ENCODE data around the gene LTB. TPM values are rescaled to one million over a fixed set of nuclear protein-coding genes. Genes with fewer than 3 reads are reported as not detected.

LTB gene, protein sequence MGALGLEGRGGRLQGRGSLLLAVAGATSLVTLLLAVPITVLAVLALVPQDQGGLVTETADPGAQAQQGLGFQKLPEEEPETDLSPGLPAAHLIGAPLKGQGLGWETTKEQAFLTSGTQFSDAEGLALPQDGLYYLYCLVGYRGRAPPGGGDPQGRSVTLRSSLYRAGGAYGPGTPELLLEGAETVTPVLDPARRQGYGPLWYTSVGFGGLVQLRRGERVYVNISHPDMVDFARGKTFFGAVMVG
- total RNA-seq (10 to 100 TPM; 10.3 to 13.7 TPM), polyA plus RNA-seq (ENCODE audit: insufficient read length in 6 of 6) (1 to 10 TPM; 1.5 to 3.8 (median 2.8) TPM)
- long read RNA-seq, donor 1, transcript LTB-210 (4 exons, 897 nt), result major isoform, 7 of 8 reads
- long read RNA-seq, donor 1, partial matches to known transcripts, result 0 of 8 reads
- long read RNA-seq, donor 1, other reads (novel, unspliced or antisense), result 0 of 8 reads
- long read RNA-seq, donor 2, partial matches to known transcripts, result 0 of 1 reads
- long read RNA-seq, donor 2, other reads (novel, unspliced or antisense), result 0 of 1 reads
- long read RNA-seq, donor 3, result 0 reads
- long read RNA-seq, donor 4, partial matches to known transcripts, result 0 of 8 reads
- long read RNA-seq, donor 4, other reads (novel, unspliced or antisense), result 3 of 8 reads
- long read RNA-seq, donor 5, transcript LTB-210 (4 exons, 897 nt), result major isoform, 5 of 5 reads
- long read RNA-seq, donor 5, partial matches to known transcripts, result 0 of 5 reads
- long read RNA-seq, donor 5, other reads (novel, unspliced or antisense), result 0 of 5 reads
- long read RNA-seq, donor 6, partial matches to known transcripts, result 0 of 3 reads
- long read RNA-seq, donor 6, other reads (novel, unspliced or antisense), result 0 of 3 reads
- long read RNA-seq, donor 7, partial matches to known transcripts, result 0 of 1 reads
- long read RNA-seq, donor 7, other reads (novel, unspliced or antisense), result 0 of 1 reads
- long read RNA-seq, donor 8, partial matches to known transcripts, result 0 of 2 reads
- long read RNA-seq, donor 8, other reads (novel, unspliced or antisense), result 0 of 2 reads
- long read RNA-seq, donor 9, result 0 reads
- long read RNA-seq, donor 10, transcript LTB-210 (4 exons, 897 nt), result major isoform, 12 of 20 reads
- long read RNA-seq, donor 10, partial matches to known transcripts, result 2 of 20 reads
- long read RNA-seq, donor 10, other reads (novel, unspliced or antisense), result 3 of 20 reads
- long read RNA-seq, donor 11, partial matches to known transcripts, result 14 of 15 reads
- long read RNA-seq, donor 11, other reads (novel, unspliced or antisense), result 0 of 15 reads
- long read RNA-seq, donor 12, partial matches to known transcripts, result 0 of 5 reads
- long read RNA-seq, donor 12, other reads (novel, unspliced or antisense), result 0 of 5 reads

DNA sequence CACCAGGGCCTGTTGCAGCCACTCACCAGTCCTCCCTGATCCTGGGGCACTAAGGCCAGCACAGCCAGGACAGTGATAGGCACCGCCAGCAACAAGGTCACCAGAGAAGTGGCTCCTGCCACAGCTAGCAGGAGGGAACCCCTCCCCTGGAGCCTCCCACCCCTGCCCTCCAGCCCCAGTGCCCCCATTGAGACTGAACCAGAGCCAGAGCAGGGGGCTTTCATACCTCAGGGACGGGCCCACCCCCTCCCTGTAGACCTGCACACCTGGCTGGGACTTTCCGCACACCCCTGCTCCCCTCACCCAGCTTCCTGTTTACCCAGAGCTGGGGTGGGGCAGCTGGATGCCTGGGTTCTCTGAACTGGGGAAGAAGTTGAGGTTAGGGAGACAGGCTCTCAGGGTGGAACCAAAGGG is at the start of gene LTB:
LTB (minus strand) TSS at position 195 of the 414 bp plus-strand sequence; CDS start at position 188, 7 bp downstream.
- TF ChIP-seq, protein P1, sequence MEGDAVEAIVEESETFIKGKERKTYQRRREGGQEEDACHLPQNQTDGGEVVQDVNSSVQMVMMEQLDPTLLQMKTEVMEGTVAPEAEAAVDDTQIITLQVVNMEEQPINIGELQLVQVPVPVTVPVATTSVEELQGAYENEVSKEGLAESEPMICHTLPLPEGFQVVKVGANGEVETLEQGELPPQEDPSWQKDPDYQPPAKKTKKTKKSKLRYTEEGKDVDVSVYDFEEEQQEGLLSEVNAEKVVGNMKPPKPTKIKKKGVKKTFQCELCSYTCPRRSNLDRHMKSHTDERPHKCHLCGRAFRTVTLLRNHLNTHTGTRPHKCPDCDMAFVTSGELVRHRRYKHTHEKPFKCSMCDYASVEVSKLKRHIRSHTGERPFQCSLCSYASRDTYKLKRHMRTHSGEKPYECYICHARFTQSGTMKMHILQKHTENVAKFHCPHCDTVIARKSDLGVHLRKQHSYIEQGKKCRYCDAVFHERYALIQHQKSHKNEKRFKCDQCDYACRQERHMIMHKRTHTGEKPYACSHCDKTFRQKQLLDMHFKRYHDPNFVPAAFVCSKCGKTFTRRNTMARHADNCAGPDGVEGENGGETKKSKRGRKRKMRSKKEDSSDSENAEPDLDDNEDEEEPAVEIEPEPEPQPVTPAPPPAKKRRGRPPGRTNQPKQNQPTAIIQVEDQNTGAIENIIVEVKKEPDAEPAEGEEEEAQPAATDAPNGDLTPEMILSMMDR (IDR thresholded peaks at IDR 0.05), result no peak
- peaks cover 0 to 82% of the 10 kb centered on the region in 2 donors for H3K4me1 ChIP-seq
- DNase-seq (peak in 1 of 4 donors; percentile 84), ATAC-seq (no peak)
- no peaks in the 10 kb centered on the region for H3K9me3 ChIP-seq
- peak within 1 kb of the TSS; percentile 65 to 88 for H3K27ac ChIP-seq
- H3K27me3 ChIP-seq, result no peaks in the 10 kb centered on the region
- H3K4me3 ChIP-seq, result peak within 1 kb of the TSS; percentile 79 to 82
- intact Hi-C loops (cut with DNase I), result no loop called here
- H3K36me3 ChIP-seq, result peaks cover 0 to 14% of the 10 kb centered on the region in 2 donors

DNA sequence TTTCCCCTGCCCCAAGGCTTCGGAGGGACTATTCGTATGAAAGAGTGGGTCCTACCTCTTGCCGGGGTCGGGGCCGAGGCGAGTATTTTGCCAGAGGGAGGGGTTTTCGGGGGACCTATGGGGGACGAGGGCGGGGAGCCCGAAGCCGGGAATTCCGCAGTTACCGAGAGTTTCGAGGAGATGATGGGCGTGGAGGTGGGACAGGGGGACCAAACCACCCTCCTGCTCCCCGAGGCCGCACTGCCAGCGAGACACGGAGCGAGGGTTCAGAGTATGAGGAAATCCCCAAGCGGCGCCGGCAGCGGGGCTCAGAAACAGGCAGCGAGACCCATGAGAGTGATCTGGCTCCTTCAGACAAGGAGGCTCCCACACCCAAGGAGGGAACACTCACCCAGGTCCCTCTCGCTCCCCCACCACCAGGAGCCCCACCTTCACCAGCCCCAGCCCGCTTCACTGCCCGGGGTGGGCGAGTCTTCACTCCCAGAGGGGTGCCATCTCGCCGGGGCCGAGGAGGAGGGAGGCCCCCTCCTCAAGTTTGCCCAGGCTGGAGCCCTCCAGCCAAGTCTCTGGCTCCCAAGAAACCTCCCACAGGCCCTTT is 49.6 kb upstream of the LTB start:
- peaks cover 8 to 100% of the 10 kb centered on the region in 2 donors for H3K36me3 ChIP-seq
- H3K4me3 ChIP-seq, result no peak overlapping the region
- no peak overlapping the region for H3K27ac ChIP-seq
- ATAC-seq, result peak; percentile 10
- no peaks in the 10 kb centered on the region for H3K27me3 ChIP-seq
- no peak for DNase-seq
- H3K4me1 ChIP-seq, result no peaks in the 10 kb centered on the region
- TF ChIP-seq, protein P1 (IDR thresholded peaks at IDR 0.05), result no peak
- no peaks in the 10 kb centered on the region for H3K9me3 ChIP-seq
- intact Hi-C loops (cut with DNase I), result no loop called here

DNA sequence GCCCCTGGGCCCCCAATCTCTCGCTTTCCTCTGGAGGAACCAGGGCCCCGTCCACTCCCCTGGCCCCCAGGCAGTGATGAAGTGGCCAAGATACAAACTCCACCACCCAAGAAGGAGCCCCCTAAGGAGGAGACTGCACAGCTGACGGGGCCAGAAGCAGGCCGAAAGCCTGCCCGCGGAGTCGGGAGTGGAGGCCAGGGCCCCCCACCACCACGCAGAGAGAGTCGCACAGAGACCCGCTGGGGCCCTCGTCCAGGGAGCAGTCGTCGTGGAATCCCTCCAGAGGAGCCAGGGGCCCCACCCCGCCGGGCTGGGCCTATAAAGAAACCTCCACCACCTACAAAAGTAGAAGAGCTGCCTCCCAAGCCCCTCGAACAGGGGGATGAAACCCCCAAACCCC is 49.0 kb upstream of the LTB start:
- Histone ChIP-seq H3K4me1 (no peaks in the 10 kb centered on the region), H3K4me3 (no peak overlapping the region), H3K9me3 (no peaks in the 10 kb centered on the region), H3K36me3 (peaks cover 8 to 100% of the 10 kb centered on the region in 2 donors), H3K27ac (no peak overlapping the region), H3K27me3 (no peaks in the 10 kb centered on the region)
- intact Hi-C loops (cut with DNase I), result no loop called here
- ATAC-seq, result no peak
- DNase-seq, result no peak
- TF ChIP-seq, protein P1 (IDR thresholded peaks at IDR 0.05), result no peak

DNA sequence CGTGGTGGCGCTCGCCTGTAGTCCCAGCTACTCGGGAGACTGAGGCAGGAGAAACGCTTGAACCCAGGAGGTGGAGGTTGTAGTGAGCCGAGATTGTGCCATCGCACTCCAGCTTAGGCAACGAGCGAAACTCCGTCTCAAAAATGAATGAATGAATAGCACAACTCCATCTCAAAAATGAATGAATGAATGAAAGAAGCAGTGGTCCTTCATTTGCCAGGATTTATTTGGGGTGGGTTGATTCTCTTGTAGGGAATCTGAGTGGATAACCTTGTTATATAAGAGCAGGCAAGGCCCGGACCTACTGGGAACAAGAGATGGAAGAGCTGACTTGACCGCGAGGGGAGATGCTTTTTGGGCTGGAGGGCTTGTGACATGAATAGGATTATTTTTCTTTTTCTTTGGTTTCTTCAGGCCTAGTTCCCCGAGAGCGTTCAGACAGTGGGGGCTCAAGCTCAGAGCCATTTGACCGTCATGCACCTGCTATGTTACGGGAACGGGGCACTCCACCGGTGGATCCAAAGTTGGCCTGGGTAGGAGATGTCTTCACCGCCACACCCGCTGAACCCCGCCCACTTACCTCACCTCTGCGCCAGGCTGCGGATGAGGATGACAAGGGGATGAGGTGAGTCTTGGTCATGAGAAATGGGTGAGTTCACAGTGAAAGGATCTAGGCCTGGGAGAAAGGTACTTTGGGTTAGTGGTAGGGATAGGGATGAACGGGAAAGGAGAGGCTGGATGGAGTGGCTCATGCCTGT is 48.1 kb upstream of the LTB start:
- Histone ChIP-seq H3K36me3 (peaks cover 8 to 100% of the 10 kb centered on the region in 2 donors), H3K9me3 (no peaks in the 10 kb centered on the region), H3K27me3 (no peaks in the 10 kb centered on the region), H3K27ac (no peak overlapping the region), H3K4me3 (no peak overlapping the region), H3K4me1 (no peaks in the 10 kb centered on the region)
- intact Hi-C loops (cut with DNase I), result no loop called here
- ATAC-seq (no peak), DNase-seq (no peak)
- TF ChIP-seq, protein P1 (IDR thresholded peaks at IDR 0.05), result no peak

Measured in left lung (tissue), 14 donors.